Stimulated activated CD8-positive, alpha-beta memory T cell treated with anti-CD3 and anti-CD28 coated beads, Interleukin-2, amount 100 ng/mL, for 1 hour (primary cell): ENCODE measurements around the gene NLK.
"Not testable (repeated sequence)": the region's sequence is repeated elsewhere in the genome, so short reads cannot be mapped to it uniquely, and the experiment has no call there.

Source experiments
- DNase-seq, 2 donors: peaks; one replicate each; pipeline ENCODE4 v3.0.0-alpha.2; 2020; ENCODE audit warnings: low read depth in 2 of 2

The NLK gene

DNA sequence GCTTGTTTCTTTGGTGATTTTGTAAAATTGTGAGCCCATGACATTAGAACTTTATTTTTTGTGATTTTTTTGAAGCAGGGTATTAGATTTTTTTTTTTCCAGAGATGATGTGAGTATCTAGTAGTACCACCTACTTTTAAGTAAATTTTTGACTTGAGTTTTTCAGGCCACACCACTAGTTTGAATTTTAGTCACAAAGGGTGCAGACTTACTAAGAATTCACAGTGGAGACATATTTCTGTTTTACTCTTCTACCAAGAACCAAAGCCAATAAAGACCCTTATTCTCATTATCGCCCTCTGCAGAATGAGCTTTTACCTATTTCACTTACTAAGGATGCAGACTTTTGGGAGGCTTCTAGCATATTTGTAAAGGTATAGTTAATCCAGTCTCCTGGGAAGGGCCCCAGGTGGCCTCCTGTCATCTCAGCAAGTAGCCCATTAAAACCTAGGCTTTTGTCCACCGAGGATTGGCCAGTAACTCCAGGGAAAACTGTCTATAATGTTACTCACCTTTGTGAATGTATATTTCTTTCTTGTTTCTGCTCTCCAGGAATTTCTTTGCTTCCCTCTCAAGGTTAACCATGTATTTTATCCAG is 30.6 kb downstream of the NLK start:
- no peak for DNase-seq

DNA sequence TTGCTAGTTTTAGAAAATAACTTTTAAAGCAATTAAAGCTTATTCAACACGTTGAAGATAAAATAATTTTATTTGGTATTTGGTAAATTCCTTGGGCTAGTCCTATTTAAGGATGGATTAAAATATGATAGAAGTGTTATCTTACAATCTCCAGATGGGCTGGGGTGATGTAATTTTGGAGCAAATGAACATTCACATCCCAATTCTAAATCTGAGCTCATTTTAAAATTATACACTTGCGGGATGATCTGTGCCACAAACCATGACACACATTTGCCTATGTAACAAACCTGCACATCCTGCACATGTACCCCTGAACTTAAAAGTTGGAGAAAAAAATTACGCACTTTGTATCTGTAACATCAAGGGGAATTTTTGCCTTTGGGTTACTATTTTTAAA is 31.5 kb downstream of the NLK start:
- no peak for DNase-seq

- no peak for DNase-seq
Measured at GRCh38 chr17:28076144-28076543, 33.7 kb downstream of the NLK start.

- DNase-seq, result not testable (repeated sequence)
Measured at GRCh38 chr17:28077140-28077539, 34.7 kb downstream of the NLK start.

- no peak for DNase-seq
Measured at GRCh38 chr17:28078341-28079229, 36.1 kb downstream of the NLK start.

DNA sequence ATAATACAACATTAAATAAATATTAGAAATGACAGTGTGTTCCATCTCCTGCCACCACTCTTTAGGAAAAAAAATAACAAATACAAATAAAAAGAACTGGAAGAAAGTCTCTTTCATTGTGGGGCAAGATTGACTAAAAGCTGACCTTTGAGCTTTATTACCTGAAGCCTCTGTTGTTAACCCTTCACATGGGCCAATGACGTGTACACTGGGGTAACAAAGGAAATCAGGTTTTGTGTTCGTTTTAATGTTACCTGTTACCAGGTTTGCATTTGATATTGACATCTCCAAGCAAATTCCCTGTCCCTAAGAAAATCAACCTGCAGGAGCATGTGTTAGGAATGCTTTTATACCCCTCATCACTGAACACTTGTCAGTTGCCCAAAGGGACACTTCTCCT is 39.0 kb downstream of the NLK start:
- DNase-seq, result no peak

DNA sequence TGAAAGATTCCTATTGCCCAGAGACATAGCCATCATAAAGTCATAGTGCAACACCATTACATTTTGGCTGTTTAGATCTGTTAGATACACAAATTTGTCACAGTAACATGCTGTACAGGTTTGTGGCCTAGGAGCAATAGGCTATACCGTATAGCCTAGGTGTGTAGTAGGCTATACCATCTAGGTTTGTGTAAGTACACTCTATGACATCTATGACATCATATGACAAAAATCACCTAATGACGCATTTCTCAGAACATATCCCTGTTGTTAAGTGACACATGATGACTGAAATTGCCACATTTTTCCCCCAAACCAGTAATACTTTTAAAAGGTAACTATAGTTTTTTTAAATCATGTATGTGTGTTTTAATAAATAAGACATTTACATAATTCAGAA is 43.3 kb downstream of the NLK start:
- DNase-seq, result no peak

DNA sequence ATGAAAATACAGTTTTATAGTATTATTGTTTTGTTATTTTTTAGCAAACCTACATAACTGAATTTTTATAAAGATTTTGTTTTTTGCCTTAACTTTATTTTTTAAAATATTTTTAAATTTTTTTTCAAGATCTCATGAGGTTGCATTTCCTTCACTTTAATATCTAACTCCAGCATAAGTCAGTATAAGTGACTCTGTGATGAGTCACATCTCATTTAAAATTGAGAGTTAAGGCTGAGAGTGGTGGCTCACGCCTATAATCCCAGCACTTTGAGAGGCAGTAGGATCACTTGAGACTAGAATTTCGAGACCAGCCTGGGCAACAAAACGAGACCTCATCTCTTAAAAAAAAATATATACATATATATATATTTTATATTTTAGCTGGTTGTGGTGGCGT is 44.0 kb downstream of the NLK start:
- DNase-seq, result no peak

- DNase-seq, result no peak
Measured at GRCh38 chr17:28087743-28088142, 45.3 kb downstream of the NLK start.

- no peak for DNase-seq
Measured at GRCh38 chr17:28090551-28090950, 48.1 kb downstream of the NLK start.

- no peak for DNase-seq
Measured at GRCh38 chr17:28092088-28092487, 49.6 kb downstream of the NLK start.

DNA sequence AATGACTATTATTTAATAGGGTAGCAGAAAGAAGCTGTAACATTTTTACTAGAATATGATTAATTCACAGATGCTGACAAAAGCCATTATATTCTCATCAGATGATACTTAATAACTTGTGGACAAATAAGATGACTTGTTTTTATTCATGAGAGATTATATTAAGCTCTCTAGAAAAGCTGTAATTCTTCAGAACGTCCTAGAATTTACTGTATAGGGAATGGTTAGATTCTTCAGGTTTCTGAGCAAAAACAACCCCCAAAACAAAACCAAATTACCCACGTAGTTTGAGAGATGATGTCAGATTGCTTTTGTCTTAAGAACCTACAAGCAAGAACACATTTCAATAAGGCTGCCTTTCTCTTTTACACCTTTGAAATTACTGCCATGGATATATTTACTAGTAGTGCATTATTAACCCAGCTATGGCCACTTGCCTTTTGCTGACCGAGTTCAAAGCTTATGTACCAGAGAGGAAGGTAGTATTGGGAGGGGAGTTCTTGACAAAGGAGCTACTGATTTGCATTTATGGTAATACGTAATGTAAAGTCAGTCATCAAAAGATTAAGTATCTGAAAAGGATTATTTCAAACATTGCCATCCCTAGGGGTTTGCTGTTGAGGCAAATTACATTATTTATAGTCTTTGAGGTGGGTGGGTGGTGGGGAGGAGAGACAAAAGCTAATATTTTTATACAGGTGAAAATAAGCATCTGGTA is 51.7 kb downstream of the NLK start:
- DNase-seq, result no peak

DNA sequence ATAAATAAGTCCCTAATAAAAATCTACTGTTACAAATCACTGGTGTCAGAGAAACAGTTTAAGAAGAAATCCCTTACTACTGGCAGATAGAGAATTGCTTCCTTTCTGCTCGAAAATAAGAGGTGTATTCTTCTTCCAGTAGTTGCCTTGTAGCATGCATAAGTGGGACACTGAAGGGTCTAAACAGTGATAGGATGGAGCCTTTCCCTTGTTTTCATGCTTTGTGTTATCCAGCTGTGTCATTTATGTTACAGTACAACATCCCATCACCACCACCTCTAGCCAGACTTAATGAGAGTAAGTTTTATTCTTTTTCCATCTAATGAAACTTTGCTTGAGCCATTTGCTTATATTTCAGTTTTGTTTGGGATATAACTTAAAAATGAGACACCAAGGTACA is 54.3 kb downstream of the NLK start:
- no peak for DNase-seq

DNA sequence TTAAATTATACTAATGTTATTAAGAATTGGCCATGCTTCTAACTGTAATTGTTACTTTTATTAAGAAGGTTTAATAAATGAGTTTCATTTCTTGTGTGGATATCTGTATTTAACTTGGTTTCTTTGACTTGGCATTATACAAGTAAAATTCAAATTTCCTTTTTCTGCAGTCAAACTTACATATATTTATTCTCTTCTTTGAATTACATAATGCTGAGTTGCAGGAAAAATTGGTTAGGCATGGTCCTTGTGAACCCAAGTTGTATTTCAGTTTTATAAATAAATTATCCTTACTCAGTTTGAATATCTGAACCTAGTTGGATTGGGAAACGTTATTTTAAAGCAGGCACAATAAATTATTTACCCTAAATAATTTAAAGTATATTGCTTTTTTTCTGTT is 54.8 kb downstream of the NLK start:
- no peak for DNase-seq

DNA sequence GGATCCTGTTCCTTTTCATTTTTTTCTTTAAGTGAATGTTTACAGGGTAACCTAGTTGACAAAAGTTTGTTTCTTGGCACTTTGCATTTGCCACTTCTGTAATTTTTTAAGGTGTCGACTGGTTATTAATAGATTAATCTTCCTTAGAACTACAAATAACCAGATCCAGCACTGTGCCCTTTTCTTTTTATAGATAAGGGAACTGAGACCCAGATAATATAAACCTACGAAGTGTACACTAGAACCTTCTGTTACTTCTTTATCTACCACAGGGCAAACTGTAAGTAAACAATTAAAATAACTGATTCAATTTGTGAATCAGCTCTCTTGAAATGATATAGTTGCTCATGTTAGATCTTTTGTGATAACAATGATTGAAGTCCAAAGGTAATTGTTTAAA is 55.4 kb downstream of the NLK start:
- DNase-seq, result no peak

GRCh38 chr17:28098591-28098990 is 56.1 kb downstream of the NLK start:
- not testable (repeated sequence) for DNase-seq

- no peak for DNase-seq
Measured at GRCh38 chr17:28100251-28100650, 57.8 kb downstream of the NLK start.

GRCh38 chr17:28100936-28101335 is 58.5 kb downstream of the NLK start:
- no peak for DNase-seq

DNA sequence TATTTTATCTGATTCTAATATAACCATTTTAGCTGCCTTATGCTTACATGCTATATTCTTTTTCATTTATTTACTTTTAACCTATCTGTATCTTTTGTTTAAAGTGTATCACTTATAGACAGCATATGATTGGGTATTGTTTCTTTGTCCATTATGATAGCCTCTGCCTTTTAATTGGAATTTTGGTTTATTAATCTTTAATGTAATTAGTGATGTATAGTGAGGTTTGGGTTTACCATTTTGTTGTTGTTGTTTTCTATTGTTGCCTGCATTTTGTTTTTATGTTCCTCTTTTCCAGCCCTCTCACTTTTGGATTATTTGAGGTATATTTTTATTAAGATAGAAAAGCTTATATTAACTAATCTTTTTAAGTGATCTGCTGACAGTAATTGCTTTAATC is 59.4 kb downstream of the NLK start:
- no peak for DNase-seq

DNA sequence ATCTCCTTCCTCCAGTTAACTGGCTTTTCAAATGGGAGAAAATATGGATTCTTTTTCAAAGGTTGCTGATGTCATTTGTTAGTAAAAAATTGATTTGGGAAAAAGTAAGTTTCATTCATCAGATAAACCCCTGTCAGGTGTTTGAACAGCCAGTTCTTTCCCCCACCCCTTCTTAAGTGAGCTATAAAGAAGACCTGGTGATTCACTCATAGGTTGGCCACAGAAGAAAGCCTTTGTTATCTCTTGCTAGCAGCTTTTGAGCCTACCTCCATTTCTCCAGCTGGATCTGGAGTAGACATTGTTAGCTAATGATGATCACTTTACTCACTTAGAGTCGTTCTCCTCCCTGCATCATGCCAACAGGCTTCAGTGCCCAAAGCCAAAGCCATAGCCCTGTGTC is 63.0 kb downstream of the NLK start:
- DNase-seq, result no peak

DNA sequence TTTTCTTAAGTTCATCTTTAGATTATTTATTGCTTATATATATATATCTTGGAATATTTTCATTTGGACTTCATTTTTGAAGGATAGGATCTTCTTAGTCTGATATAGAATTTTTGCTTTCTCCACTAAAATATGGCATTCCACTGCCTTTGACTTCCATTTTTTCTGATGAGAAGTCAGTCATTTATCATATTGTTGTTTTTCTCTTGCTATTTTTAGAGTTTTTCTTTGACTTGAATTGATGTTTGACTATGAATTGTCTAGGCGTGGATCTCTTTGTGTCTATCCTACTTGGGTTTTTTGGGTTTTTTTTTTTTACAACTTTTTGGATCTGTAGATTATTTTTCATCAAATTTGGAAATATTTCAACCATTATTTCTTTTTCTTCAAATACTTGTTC is 67.7 kb downstream of the NLK start:
- no peak for DNase-seq

- DNase-seq, result no peak
Measured at GRCh38 chr17:28112181-28112580, 69.7 kb downstream of the NLK start.

DNA sequence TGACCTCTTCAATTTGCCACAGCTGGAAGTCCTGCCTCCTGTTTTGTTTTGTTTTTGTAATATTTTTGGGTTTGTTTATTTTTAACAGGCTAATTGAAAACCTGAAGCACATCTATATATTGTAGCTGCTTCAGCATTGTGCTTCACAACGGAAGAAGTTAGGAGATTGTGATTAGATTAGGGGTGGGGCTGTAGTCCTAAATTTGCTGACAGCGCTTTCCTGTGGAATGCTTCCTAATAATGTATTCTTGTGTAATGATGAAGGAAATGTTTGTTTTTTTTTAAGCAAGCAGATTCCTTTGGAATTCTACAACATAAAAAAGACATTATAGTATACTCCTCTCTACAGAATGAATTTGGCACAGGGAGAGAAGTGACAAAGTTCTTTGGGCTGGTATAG is 70.1 kb downstream of the NLK start:
- no peak for DNase-seq
